Effector memory CD4-positive, alpha-beta T cell (primary cell): ENCODE measurements around the gene IL1RL1.

Experiments used
- DNase-seq, 3 donors: peaks; one replicate each; pipeline ENCODE4 v3.0.0-alpha.2; 2020
- H3K27ac ChIP-seq: 2 replicates; pipeline ENCODE4 v1.7.0; 2013; ENCODE audit warnings: mild to moderate bottlenecking, low read length, moderate library complexity; ENCODE audit not compliant: insufficient read depth, poor library complexity, severe bottlenecking
- H3K27me3 ChIP-seq: replicated peaks from 2 replicates; pipeline ENCODE4 v1.7.0; 2013; ENCODE audit warnings: mild to moderate bottlenecking, low read length; ENCODE audit not compliant: insufficient read depth, control insufficient read depth, poor library complexity, severe bottlenecking
- H3K36me3 ChIP-seq: 2 replicates; pipeline ENCODE4 v1.7.0; 2013; ENCODE audit warnings: mild to moderate bottlenecking, low read length, moderate library complexity; ENCODE audit not compliant: control insufficient read depth, insufficient read depth
- H3K4me1 ChIP-seq: 2 replicates; pipeline ENCODE4 v1.7.0; 2013; ENCODE audit warnings: low read length, mild to moderate bottlenecking; ENCODE audit not compliant: control insufficient read depth, insufficient read depth, poor library complexity, severe bottlenecking
- H3K4me3 ChIP-seq: 2 replicates; pipeline ENCODE4 v1.7.0; 2013; ENCODE audit warnings: low read length, low read depth, mild to moderate bottlenecking; ENCODE audit not compliant: insufficient read depth, poor library complexity, severe bottlenecking
- H3K9me3 ChIP-seq: 2 replicates; pipeline ENCODE4 v1.7.0; 2013; ENCODE audit warnings: mild to moderate bottlenecking, low read length, moderate library complexity; ENCODE audit not compliant: control insufficient read depth

Gene IL1RL1

DNA sequence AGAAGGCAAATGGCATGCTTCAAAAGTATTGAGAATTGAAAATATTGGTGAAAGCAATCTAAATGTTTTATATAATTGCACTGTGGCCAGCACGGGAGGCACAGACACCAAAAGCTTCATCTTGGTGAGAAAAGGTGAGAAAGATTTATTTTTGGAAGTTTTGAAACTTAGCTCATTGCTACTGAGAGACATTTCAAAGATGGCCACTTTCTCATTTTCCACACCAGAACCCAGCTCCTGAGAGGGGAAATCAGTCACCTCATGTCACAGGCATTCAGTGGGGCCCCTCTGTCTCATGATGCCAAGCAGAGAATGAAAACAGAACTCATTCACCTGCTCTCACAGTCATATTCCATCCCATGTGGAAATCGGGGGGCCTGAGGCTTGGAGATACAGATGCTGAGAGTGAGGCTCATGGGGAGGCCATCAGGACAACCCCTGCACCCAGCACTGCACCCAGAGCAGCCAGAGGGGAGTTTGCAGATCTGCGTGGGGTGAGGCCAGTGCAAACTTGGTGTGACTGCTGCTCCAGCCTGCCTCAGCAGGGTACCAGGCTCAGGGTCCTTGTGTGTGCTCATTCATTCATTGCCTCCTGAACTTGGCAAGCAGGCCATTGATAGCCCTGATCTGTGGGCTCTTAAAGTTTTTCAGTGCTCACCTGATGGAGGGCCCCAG, 75.6 kb downstream of the IL1RL1 start:
- H3K36me3 ChIP-seq = no peaks in the 10 kb centered on the region

DNA sequence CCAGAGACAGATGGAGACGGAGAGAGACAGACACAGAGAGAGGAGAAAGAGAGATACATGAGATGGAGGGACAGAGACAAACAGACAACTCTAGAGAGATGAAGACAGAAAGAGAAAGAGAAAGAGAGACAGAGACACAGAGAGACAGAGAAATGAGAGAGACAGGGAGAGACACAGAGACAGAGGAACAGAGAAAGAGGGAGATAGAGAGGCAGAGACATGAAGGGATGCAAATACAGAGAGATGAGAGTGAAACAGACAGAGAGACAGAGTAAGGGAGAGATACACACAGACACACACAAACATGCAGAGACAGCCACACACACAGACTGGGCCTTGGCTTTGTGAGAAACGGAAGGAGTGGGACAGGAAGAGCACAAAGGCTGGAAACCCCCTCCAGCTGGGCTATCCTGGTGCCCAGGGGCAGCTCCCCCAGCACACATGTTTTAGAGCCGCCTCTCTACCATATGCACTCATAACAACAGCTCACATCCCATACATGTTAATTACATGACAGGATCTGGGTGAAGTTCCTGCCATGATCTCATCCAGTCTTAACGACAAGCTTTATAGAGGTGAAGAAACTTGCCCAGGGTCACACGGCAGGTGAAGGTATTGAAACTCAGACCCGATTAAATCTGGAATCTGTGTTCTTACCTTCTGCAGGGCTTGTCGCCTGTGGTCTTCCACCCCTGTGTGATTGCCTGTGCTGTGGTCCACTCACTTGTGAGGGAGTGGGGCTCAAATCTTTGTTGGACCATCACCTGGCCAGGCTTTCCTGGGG, 76.6 kb downstream of the IL1RL1 start:
- no peaks in the 10 kb centered on the region for H3K27me3 ChIP-seq
- H3K4me3 ChIP-seq = no peak overlapping the region
- H3K36me3 ChIP-seq = no peaks in the 10 kb centered on the region
- H3K27ac ChIP-seq = no peak overlapping the region
- H3K9me3 ChIP-seq = no peaks in the 10 kb centered on the region
- H3K4me1 ChIP-seq = peaks cover 11% of the 10 kb centered on the region
- no peak for DNase-seq

More for the DNA sequence above, 75.6 kb downstream of the IL1RL1 start:
- H3K9me3 ChIP-seq = no peaks in the 10 kb centered on the region
- peaks cover 11% of the 10 kb centered on the region for H3K4me1 ChIP-seq
- H3K27ac ChIP-seq = no peak overlapping the region
- no peaks in the 10 kb centered on the region for H3K27me3 ChIP-seq
- no peak overlapping the region for H3K4me3 ChIP-seq
- DNase-seq = no peak

DNA sequence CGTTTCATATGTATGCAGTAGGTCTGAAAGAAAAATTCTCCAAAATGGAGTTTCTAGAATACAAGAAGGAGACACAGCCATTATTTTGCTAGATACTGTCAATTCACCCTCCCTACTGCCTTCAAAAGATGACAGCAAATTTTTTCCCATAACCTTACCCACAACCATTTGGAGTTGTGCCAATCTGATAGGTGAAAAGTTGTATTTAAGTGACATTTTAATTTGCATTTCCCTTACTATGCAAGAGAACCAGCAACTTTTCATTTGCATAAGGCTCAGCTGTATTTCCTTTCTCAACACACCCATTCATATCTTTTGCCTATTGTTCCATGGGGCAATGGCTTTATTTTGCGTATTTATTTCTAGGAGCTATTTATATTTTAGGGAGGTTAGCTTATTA, 80.2 kb downstream of the IL1RL1 start:
- H3K27me3 ChIP-seq = no peaks in the 10 kb centered on the region
- peaks cover 11% of the 10 kb centered on the region for H3K4me1 ChIP-seq
- H3K9me3 ChIP-seq = no peaks in the 10 kb centered on the region
- no peak overlapping the region for H3K27ac ChIP-seq
- no peak overlapping the region for H3K4me3 ChIP-seq
- no peak for DNase-seq
- H3K36me3 ChIP-seq = no peaks in the 10 kb centered on the region

DNA sequence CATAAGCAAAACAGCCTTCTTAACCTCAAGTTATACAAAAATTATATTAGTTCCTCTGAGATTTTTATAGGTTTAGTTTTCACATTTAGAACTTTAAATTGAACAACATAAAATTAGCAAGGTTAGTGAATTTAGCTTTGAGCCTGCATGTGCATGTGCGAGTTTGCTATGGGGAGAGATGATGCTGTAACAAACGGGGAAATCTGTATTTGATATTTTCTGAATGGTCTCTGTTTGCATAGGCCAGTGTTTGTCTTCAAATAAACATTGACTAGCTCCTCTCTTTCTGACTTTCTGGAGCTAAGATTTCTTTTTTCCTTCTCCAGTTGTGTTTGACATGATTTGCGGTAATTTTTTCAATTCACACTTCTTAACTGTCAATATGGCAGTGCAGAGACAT, 80.7 kb downstream of the IL1RL1 start:
- Histone ChIP-seq H3K27ac (no peak overlapping the region), H3K36me3 (no peaks in the 10 kb centered on the region), H3K9me3 (no peaks in the 10 kb centered on the region), H3K27me3 (no peaks in the 10 kb centered on the region), H3K4me1 (peaks cover 11% of the 10 kb centered on the region), H3K4me3 (no peak overlapping the region)
- DNase-seq = no peak

DNA sequence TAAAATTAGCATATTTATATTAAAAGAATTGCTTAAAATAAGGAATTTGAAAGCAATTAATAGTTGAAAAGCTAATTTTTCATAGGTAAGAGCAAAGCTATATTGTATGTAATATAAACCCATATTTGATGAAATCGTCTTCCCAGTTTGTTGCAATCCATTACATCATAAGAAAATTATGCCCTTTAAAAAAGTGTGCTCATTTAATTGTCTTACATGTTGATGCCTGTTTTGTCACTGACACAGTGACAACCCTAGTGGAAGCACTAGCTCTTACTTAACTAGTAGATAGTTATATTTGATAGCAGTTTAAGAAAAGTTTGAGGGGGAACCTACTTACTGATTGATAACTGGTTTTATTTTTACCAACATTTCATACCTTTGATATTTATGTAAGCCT, 81.6 kb downstream of the IL1RL1 start:
- Histone ChIP-seq H3K27me3 (no peaks in the 10 kb centered on the region), H3K9me3 (no peaks in the 10 kb centered on the region), H3K4me1 (peaks cover 11% of the 10 kb centered on the region), H3K36me3 (no peaks in the 10 kb centered on the region), H3K4me3 (no peak overlapping the region), H3K27ac (no peak overlapping the region)
- no peak for DNase-seq

DNA sequence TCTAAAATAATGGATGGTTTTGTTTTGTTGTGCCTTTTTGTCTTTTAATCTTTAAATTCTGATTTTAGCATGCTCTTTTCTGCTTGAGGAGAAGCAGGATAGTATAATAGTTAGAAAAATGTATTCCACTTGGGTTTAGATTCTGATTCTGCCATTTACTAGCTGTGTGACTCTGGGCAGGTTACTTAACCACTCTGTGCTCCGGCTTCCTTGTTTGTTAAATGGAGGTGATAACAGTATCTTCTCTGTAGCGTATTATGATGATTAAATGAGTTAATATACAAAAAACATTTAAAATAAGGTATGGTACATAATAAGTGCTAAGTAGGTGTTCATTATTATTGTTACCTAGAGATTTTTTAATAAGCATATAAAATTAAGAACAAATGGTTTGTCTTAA, 84.6 kb downstream of the IL1RL1 start:
- no peaks in the 10 kb centered on the region for H3K9me3 ChIP-seq
- H3K4me1 ChIP-seq = peaks cover 8% of the 10 kb centered on the region
- no peak for DNase-seq
- no peaks in the 10 kb centered on the region for H3K27me3 ChIP-seq
- H3K36me3 ChIP-seq = no peaks in the 10 kb centered on the region
- H3K27ac ChIP-seq = no peak overlapping the region
- no peak overlapping the region for H3K4me3 ChIP-seq

DNA sequence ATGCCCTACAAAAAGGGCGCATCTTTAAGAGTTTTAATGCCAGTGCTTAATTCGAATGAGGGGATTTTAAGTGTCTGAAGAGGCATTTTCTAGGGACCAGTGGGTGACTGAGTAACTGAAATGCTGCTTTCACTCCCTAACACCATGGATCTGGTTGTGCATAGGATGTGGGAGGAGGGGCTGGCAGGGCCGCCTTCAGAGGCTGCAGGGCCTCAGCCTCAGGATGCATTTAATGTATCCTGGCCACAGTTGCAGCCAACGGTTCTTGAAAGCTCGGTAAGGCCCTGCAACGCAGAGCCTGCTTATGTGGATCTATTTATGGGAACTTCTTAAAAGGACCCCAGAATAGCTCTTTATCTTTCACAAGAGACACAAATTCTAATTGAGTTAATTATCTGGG, 85.8 kb downstream of the IL1RL1 start:
- H3K4me1 ChIP-seq = no peaks in the 10 kb centered on the region
- no peaks in the 10 kb centered on the region for H3K27me3 ChIP-seq
- DNase-seq = no peak

DNA sequence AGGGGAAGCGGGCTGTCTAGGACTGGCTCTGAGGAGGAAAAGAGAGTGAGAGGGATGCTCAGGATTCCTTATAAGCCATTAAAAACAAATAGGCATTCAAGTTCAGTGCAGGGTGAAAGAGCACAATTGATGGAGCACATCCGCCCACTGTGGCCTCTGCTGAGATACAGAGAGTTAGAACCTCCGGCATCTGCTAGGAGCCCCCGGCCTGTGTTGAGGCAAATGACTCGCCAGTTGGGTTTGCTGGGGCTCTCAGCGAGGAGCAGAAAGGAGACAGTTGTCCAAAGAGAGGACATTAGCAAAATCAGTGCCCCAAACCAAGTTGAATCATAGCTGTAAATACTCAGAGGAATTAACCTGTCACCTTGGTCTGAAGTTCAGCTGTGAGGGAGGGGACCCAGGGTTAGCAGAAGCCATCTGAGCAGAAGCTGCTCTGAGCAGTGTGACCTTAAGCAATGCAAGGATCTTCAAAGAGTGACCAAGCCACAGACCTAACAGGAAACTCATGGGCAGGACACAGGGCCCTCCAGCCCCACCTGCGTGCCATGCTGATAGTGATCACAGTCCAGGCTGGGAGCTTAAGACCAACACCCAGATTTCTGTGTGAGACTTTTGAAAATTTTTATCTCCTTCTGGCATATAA, 88.3 kb downstream of the IL1RL1 start:
- Histone ChIP-seq H3K27me3 (no peaks in the 10 kb centered on the region), H3K4me1 (no peaks in the 10 kb centered on the region), H3K27ac (no peak overlapping the region), H3K9me3 (no peaks in the 10 kb centered on the region), H3K4me3 (no peak overlapping the region), H3K36me3 (no peaks in the 10 kb centered on the region)
- no peak for DNase-seq

More for the DNA sequence above, 85.8 kb downstream of the IL1RL1 start:
- no peaks in the 10 kb centered on the region for H3K9me3 ChIP-seq
- H3K36me3 ChIP-seq = no peaks in the 10 kb centered on the region
- no peak overlapping the region for H3K27ac ChIP-seq
- no peak overlapping the region for H3K4me3 ChIP-seq

DNA sequence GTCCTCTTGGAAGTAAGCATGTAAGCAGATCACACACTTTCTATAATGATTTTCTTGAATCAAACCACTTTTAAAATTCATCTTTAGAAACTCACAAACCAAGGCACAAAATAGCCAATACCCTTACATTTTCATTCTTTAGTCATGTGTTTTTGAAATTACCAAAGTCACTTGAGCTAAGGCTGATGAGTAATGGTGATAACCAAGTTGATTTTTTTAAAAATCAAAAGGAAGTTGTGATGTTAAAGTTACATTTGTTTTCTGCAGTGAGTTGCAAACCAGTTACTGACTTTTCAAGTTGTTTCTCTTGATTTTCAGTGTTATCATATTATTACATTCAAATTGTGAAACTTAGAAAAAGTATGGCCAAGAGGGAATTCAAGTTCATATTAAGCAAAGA, 90.1 kb downstream of the IL1RL1 start:
- Histone ChIP-seq H3K4me3 (no peak overlapping the region), H3K27me3 (no peaks in the 10 kb centered on the region)
- no peak for DNase-seq

More for the DNA sequence above, 90.1 kb downstream of the IL1RL1 start:
- H3K27ac ChIP-seq = no peak overlapping the region
- no peaks in the 10 kb centered on the region for H3K4me1 ChIP-seq
- no peaks in the 10 kb centered on the region for H3K9me3 ChIP-seq
- H3K36me3 ChIP-seq = no peaks in the 10 kb centered on the region
